K562 (cell line): Measurements from ENCODE around the gene CHD6.

Experiments
- BRF1 ChIP-seq: IDR thresholded peaks from 3 replicates; pipeline ENCODE4 v1.6.1; 2011; ENCODE audit warnings: borderline replicate concordance, mild to moderate bottlenecking; ENCODE audit not compliant: insufficient read length; ENCODE audit errors: extremely low read depth
- CHD2 ChIP-seq: IDR thresholded peaks from 2 replicates; pipeline ENCODE4 v1.6.1; 2011; ENCODE audit warnings: low read depth, low read length
- CREB1 ChIP-seq, 2 experiments: sonication (generic) in 1 of 2; formaldehyde crosslinking in 1 of 2; IDR thresholded peaks; 2 replicates each; pipeline versions ENCODE4 v1.6.1 to v1.8.0; 2012 to 2022; ENCODE audit warnings: inconsistent platforms in 1 of 2, mild to moderate bottlenecking in 1 of 2, missing genetic modification reagents in 1 of 2, moderate library complexity in 1 of 2
- FOSL1 ChIP-seq: fragments of 200-800 bp; sonication (Bioruptor generic); conservative IDR thresholded peaks from 2 replicates; pipeline ENCODE4 v1.6.1; 2016; ENCODE audit warnings: missing genetic modification characterization, missing compliant biosample characterization
- HDGF ChIP-seq: fragments of 450-650 bp; IDR thresholded peaks from 2 replicates; pipeline ENCODE4 v1.6.1; 2016
- KDM5B ChIP-seq: fragments of 200-600 bp; sonication (generic); IDR thresholded peaks from 2 replicates; pipeline ENCODE4 v1.6.1; 2012; ENCODE audit warnings: low read depth, mild to moderate bottlenecking, moderate library complexity, low read length, control low read depth, inconsistent platforms; ENCODE audit not compliant: insufficient replicate concordance
- KLF13 ChIP-seq: fragments of 450-650 bp; IDR thresholded peaks from 2 replicates; pipeline ENCODE4 v1.6.1; 2016; ENCODE audit warnings: missing genetic modification characterization, low read depth, mild to moderate bottlenecking, missing compliant biosample characterization, moderate library complexity, borderline replicate concordance
- POLR3G ChIP-seq: IDR thresholded peaks from 2 replicates; pipeline ENCODE4 v1.6.1; 2011; ENCODE audit not compliant: insufficient read length, insufficient replicate concordance; ENCODE audit errors: extremely low read depth
- RAD51 ChIP-seq: fragments of 450-650 bp; IDR thresholded peaks from 2 replicates; pipeline ENCODE4 v1.7.1; 2016; ENCODE audit warnings: low read depth, mild to moderate bottlenecking, borderline replicate concordance
- ZNF274 ChIP-seq: IDR thresholded peaks from 2 replicates; pipeline ENCODE4 v1.6.1; 2011; ENCODE audit warnings: low read depth, mild to moderate bottlenecking, low read length, moderate library complexity, borderline replicate concordance
- TF ChIP-seq, protein P1 (sequence below), 3 experiments: IDR thresholded peaks in 2 of 3; conservative IDR thresholded peaks in 1 of 3; 2 replicates each; pipeline ENCODE4 v1.5.1; 2011 to 2012; ENCODE audit warnings: low read length in 3 of 3, mild to moderate bottlenecking in 3 of 3, control low read depth in 2 of 3, improper control_type of control experiment in 1 of 3, inconsistent platforms in 1 of 3, low read depth in 1 of 3, mixed read lengths in 1 of 3, moderate library complexity in 1 of 3; ENCODE audit not compliant: insufficient read depth in 2 of 3
- TF ChIP-seq, protein P2 (sequence below): sonication (generic); formaldehyde crosslinking; IDR thresholded peaks from 2 replicates; pipeline ENCODE4 v1.8.0; 2022; ENCODE audit warnings: mild to moderate bottlenecking, low read depth, missing genetic modification reagents

DNA sequence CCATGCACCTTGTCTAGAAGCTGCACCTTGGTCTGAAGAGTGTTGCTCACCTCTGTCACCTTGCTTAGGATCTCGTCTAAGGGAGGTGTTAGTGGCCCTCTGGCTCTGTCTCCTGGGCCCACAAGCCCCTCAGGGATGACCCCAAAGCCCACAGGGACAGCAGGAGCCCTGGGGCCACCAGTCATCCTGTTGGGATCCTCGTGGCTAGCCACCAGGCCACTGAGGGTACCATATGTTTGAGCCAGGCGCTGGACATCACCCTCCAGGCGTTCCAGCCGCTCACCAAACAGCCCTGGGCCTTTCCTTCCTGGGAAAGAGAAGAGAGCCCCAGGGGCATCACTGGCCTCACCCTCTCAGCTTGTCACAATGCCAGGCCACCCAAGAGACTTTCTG lies 255.4 kb downstream of the CHD6 start:
- no peak for TF ChIP-seq KLF13 (tag)
- no peak for TF ChIP-seq CREB1 (IDR thresholded peaks at IDR 0.05)
- TF ChIP-seq CREB1 (CRISPR knock-in tag; IDR thresholded peaks at IDR 0.05) = no peak
- no peak for TF ChIP-seq BRF1
- TF ChIP-seq, protein P1, sequence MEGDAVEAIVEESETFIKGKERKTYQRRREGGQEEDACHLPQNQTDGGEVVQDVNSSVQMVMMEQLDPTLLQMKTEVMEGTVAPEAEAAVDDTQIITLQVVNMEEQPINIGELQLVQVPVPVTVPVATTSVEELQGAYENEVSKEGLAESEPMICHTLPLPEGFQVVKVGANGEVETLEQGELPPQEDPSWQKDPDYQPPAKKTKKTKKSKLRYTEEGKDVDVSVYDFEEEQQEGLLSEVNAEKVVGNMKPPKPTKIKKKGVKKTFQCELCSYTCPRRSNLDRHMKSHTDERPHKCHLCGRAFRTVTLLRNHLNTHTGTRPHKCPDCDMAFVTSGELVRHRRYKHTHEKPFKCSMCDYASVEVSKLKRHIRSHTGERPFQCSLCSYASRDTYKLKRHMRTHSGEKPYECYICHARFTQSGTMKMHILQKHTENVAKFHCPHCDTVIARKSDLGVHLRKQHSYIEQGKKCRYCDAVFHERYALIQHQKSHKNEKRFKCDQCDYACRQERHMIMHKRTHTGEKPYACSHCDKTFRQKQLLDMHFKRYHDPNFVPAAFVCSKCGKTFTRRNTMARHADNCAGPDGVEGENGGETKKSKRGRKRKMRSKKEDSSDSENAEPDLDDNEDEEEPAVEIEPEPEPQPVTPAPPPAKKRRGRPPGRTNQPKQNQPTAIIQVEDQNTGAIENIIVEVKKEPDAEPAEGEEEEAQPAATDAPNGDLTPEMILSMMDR (IDR thresholded peaks at IDR 0.05 in 2 of 3, conservative IDR thresholded peaks at IDR 0.05 in 1 of 3; ENCODE audit: insufficient read depth in 2 of 3, low read depth in 1 of 3, low read length in 3 of 3) = no peak
- TF ChIP-seq CHD2 = no peak
- TF ChIP-seq, protein P2, sequence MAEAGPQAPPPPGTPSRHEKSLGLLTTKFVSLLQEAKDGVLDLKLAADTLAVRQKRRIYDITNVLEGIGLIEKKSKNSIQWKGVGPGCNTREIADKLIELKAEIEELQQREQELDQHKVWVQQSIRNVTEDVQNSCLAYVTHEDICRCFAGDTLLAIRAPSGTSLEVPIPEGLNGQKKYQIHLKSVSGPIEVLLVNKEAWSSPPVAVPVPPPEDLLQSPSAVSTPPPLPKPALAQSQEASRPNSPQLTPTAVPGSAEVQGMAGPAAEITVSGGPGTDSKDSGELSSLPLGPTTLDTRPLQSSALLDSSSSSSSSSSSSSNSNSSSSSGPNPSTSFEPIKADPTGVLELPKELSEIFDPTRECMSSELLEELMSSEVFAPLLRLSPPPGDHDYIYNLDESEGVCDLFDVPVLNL (CRISPR knock-in tag) = no peak
- no peak for TF ChIP-seq ZNF274
- TF ChIP-seq RAD51 = no peak
- no peak for TF ChIP-seq POLR3G
- TF ChIP-seq HDGF = no peak
- no peak for TF ChIP-seq KDM5B
- TF ChIP-seq FOSL1 (tag) = no peak
